Measurements from ENCODE around the gene KRTAP9-3.

Gene KRTAP9-3

DNA sequence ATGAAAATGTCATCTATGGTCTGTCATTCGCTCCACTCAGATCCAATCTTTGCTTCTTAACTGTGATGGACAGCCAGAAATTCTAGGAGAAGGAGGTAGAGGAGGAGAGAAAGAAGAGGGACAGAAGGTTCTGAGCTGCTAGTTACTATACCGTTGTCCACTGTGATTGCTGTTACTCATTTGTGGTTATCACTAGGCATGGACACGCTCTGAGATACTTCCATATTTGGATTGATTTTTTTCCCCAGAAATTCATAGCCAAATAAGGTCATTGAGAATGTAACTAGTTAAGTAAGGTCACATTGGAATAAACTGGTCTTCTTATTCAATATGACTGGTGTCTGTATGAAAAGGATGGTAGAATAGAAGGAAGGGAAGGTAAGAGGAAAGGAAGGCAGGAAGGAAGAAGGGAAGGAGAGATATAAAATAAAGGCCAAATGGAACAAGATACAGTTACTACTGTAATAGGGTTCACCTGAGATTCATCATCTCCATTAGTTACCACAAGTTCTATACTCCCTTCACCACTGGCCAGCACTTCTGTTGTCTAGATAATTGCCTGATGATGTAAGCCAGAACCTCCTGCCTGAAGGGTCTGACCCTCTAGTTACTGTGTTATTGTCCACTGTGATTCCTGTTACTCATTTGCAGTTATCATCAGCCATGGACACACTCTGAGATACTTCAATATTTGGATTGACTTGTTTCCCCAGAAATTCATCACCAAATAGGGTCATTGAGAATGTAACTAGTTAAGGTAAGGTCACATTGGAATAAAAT lies 46.1 kb downstream of the KRTAP9-3 start:
- TF ChIP-seq, protein P1, sequence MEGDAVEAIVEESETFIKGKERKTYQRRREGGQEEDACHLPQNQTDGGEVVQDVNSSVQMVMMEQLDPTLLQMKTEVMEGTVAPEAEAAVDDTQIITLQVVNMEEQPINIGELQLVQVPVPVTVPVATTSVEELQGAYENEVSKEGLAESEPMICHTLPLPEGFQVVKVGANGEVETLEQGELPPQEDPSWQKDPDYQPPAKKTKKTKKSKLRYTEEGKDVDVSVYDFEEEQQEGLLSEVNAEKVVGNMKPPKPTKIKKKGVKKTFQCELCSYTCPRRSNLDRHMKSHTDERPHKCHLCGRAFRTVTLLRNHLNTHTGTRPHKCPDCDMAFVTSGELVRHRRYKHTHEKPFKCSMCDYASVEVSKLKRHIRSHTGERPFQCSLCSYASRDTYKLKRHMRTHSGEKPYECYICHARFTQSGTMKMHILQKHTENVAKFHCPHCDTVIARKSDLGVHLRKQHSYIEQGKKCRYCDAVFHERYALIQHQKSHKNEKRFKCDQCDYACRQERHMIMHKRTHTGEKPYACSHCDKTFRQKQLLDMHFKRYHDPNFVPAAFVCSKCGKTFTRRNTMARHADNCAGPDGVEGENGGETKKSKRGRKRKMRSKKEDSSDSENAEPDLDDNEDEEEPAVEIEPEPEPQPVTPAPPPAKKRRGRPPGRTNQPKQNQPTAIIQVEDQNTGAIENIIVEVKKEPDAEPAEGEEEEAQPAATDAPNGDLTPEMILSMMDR (IDR thresholded peaks at IDR 0.05; ENCODE audit: low read depth, low read length) = no peak
- no peak for DNase-seq (ENCODE audit: extremely low read depth, low read depth)
